Neural cell (in vitro differentiated cells): ENCODE results near the gene LAP3. TPM values are rescaled to one million over a fixed set of nuclear protein-coding genes. Genes with fewer than 3 reads are reported as not detected.

Experiments
- H2AFZ ChIP-seq: fragments of 200-600, 300-800 bp; sonication (generic), shearing (Covaris generic); 2 replicates; pipeline ENCODE4 v1.6.0; 2014; ENCODE audit warnings: low read depth, mild to moderate bottlenecking, antibody characterized with exemption, low read length, moderate library complexity
- H3F3A ChIP-seq: fragments of 200-600 bp; shearing (Covaris generic); 2 replicates; pipeline ENCODE4 v1.6.1; 2016; ENCODE audit warnings: mild to moderate bottlenecking, moderate library complexity, mixed read lengths, antibody characterized with exemption, low read length; ENCODE audit not compliant: insufficient read depth, poor library complexity, severe bottlenecking
- H3K27ac ChIP-seq: fragments of 200-600, 300-800 bp; sonication (generic), shearing (Covaris generic); 2 replicates; pipeline ENCODE4 v1.5.1; 2014; ENCODE audit warnings: mild to moderate bottlenecking, low read length, moderate library complexity
- H3K27me3 ChIP-seq: fragments of 300-800, 200-600 bp; sonication (generic), shearing (Covaris generic); 2 replicates; pipeline ENCODE4 v1.6.0; 2014; ENCODE audit warnings: mild to moderate bottlenecking, low read depth, low read length, moderate library complexity; ENCODE audit not compliant: insufficient read depth
- H3K36me3 ChIP-seq: fragments of 300-800, 200-600 bp; sonication (generic), shearing (Covaris generic); 2 replicates; pipeline ENCODE4 v1.5.1; 2014; ENCODE audit warnings: mild to moderate bottlenecking, antibody characterized with exemption, low read length, moderate library complexity; ENCODE audit not compliant: insufficient read depth
- H3K4me2 ChIP-seq: fragments of 300-800, 200-600 bp; sonication (generic), shearing (Covaris generic); 2 replicates; pipeline ENCODE4 v1.6.0; 2014; ENCODE audit warnings: mild to moderate bottlenecking, low read length
- H3K4me3 ChIP-seq: fragments of 300-800, 200-600 bp; sonication (generic), shearing (Covaris generic); 2 replicates; pipeline ENCODE4 v1.5.1; 2014; ENCODE audit warnings: mild to moderate bottlenecking, low read length, moderate library complexity
- H3K79me2 ChIP-seq: fragments of 200-600 bp; shearing (Covaris generic); replicated peaks from 2 replicates; pipeline ENCODE4 v1.6.0; 2014; ENCODE audit warnings: mild to moderate bottlenecking, low read length, moderate library complexity; ENCODE audit not compliant: insufficient read depth
- H3K9ac ChIP-seq: fragments of 300-800, 200-600 bp; sonication (generic), shearing (Covaris generic); 2 replicates; pipeline ENCODE4 v1.6.1; 2016; ENCODE audit warnings: mild to moderate bottlenecking, low read length, mixed read lengths
- H3K9me2 ChIP-seq: fragments of 200-600 bp; shearing (Covaris generic); 2 replicates; pipeline ENCODE4 v1.6.1; 2016; ENCODE audit warnings: mild to moderate bottlenecking, low read length, mixed read lengths; ENCODE audit not compliant: insufficient read depth
- H3K9me3 ChIP-seq: fragments of 200-600, 300-800 bp; sonication (generic), shearing (Covaris generic); 2 replicates; pipeline ENCODE4 v1.6.1; 2016; ENCODE audit warnings: mild to moderate bottlenecking, mixed run types, low read length, moderate library complexity, mixed read lengths
- H4K20me1 ChIP-seq: fragments of 200-600 bp; shearing (Covaris generic); 2 replicates; pipeline ENCODE4 v1.6.1; 2016; ENCODE audit warnings: mild to moderate bottlenecking, mixed run types; ENCODE audit not compliant: insufficient read depth
- CTCF ChIP-seq: fragments of 450-650 bp; IDR thresholded peaks from 2 replicates; pipeline ENCODE4 v1.5.1; 2014; ENCODE audit warnings: antibody characterized with exemption, mild to moderate bottlenecking, moderate library complexity; ENCODE audit not compliant: poor library complexity, severe bottlenecking
- EP300 ChIP-seq: fragments of 450-650 bp; conservative IDR thresholded peaks from 2 replicates; pipeline ENCODE4 v1.6.1; 2014; ENCODE audit warnings: antibody characterized with exemption, mild to moderate bottlenecking, moderate library complexity; ENCODE audit not compliant: poor library complexity, severe bottlenecking
- EZH2 ChIP-seq: fragments of 200-600, 300-800 bp; shearing (Covaris generic), sonication (generic); IDR thresholded peaks from 2 replicates; pipeline ENCODE4 v1.6.1; 2014; ENCODE audit warnings: antibody characterized with exemption, low read length, borderline replicate concordance, mild to moderate bottlenecking; ENCODE audit not compliant: insufficient read depth, poor library complexity, severe bottlenecking
- MXI1 ChIP-seq: fragments of 450-650 bp; conservative IDR thresholded peaks from 2 replicates; pipeline ENCODE4 v1.6.1; 2014; ENCODE audit warnings: antibody characterized with exemption, mild to moderate bottlenecking; ENCODE audit not compliant: poor library complexity, severe bottlenecking
- POLR2AphosphoS5 ChIP-seq: IDR thresholded peaks from 2 replicates; pipeline ENCODE4 v1.6.1; 2012
- RAD21 ChIP-seq: fragments of 450-650 bp; conservative IDR thresholded peaks from 2 replicates; pipeline ENCODE4 v1.6.1; 2014; ENCODE audit warnings: antibody characterized with exemption, mild to moderate bottlenecking, moderate library complexity
- REST ChIP-seq: IDR thresholded peaks from 2 replicates; pipeline ENCODE4 v1.6.1; 2012; ENCODE audit warnings: borderline replicate concordance
- SMC3 ChIP-seq: fragments of 450-650 bp; conservative IDR thresholded peaks from 2 replicates; pipeline ENCODE4 v1.6.1; 2014; ENCODE audit warnings: antibody characterized with exemption, mild to moderate bottlenecking, moderate library complexity; ENCODE audit not compliant: poor library complexity
- TAF1 ChIP-seq: IDR thresholded peaks from 2 replicates; pipeline ENCODE4 v1.6.1; 2012; ENCODE audit warnings: low read depth
- polyA plus RNA-seq: library from polyadenylated mRNA; depleted of rRNA; stranded (reverse); fragments of >200 nt; gene quantifications from 2 replicates; pipeline ENCODE4 v1.2.3, GENCODE V29; 2014

The LAP3 gene
- polyA plus RNA-seq, 1 donor from 2014 or later = 36.9 TPM

DNA sequence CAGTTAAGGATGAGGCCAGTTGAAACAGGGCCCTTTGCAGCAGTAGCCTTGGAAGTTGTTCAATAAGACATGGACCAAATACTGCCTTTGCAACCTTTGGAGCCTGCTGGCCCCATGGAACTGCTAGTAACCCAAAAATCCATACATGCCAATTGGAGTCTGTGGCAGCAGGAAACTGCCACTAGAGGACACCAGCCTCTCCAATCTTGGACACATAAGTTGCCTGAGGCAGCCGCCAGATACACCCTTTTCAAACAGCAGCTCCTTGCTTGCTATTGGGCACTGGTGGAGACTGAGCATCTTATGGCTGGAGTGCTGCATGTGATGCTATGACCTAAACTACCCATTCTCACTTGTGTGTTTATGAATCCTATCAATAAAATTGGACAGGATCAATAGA, 14.8 kb upstream of the LAP3 start:
- no peak for TF ChIP-seq TAF1
- TF ChIP-seq SMC3 = no peak
- no peak for TF ChIP-seq REST
- no peak for TF ChIP-seq POLR2AphosphoS5
- no peak for TF ChIP-seq CTCF
- no peak for TF ChIP-seq RAD21
- no peak for TF ChIP-seq EP300
- no peak for TF ChIP-seq EZH2
- no peak for TF ChIP-seq MXI1
- Histone ChIP-seq H3F3A (no peaks in the 10 kb centered on the region), H3K36me3 (no peaks in the 10 kb centered on the region), H2AFZ (no peak overlapping the region), H3K4me2 (no peak overlapping the region), H3K27ac (no peak overlapping the region), H4K20me1 (no peaks in the 10 kb centered on the region), H3K9me2 (no peaks in the 10 kb centered on the region), H3K79me2 (no peaks in the 10 kb centered on the region), H3K4me3 (no peak overlapping the region), H3K9me3 (no peaks in the 10 kb centered on the region), H3K27me3 (no peaks in the 10 kb centered on the region), H3K9ac (no peak overlapping the region)

DNA sequence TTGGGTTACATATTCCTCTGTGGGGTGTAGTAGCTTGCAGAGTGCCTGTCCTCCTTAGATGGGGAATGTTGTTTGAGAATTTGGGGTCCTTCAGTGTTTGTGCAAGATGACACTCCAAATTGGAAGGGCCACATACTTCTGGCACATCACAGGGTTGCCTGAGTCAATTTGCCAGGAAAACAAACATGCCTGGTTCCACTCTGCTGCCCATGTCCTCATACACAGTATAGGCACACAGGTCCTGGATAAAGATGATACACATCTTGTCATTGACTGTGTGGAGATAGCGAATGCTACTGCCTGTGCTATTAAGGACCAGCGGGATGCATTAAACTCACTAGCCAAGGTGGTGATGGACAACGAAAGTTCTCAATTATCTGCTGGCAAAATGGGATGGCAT, 11.2 kb upstream of the LAP3 start:
- no peaks in the 10 kb centered on the region for H3K9me2 ChIP-seq
- no peak overlapping the region for H3K4me2 ChIP-seq
- no peak overlapping the region for H2AFZ ChIP-seq
- H3K27ac ChIP-seq = no peak overlapping the region
- no peak overlapping the region for H3K9ac ChIP-seq
- H3F3A ChIP-seq = no peaks in the 10 kb centered on the region
- TF ChIP-seq CTCF (no peak), POLR2AphosphoS5 (no peak), TAF1 (no peak), MXI1 (no peak), RAD21 (no peak), REST (no peak), EP300 (no peak), SMC3 (no peak), EZH2 (no peak)
- H3K9me3 ChIP-seq = no peaks in the 10 kb centered on the region
- no peaks in the 10 kb centered on the region for H4K20me1 ChIP-seq
- no peaks in the 10 kb centered on the region for H3K27me3 ChIP-seq
- H3K79me2 ChIP-seq = no peaks in the 10 kb centered on the region
- H3K4me3 ChIP-seq = no peak overlapping the region
- no peaks in the 10 kb centered on the region for H3K36me3 ChIP-seq
